NCI-H460 (cell line): ENCODE results near the gene ASAP3. TPM values are rescaled to one million over a fixed set of nuclear protein-coding genes. Genes with fewer than 3 reads are reported as not detected.
A peak's percentile ranks its signal among the peaks of the same experiment; 100 is the strongest.
"Not testable (repeated sequence)": the region's sequence is repeated elsewhere in the genome, so short reads cannot be mapped to it uniquely, and the experiment has no call there.

Experiments
- DNase-seq: peaks from one replicate; pipeline ENCODE4 v3.0.0-alpha.2; 2016; ENCODE audit warnings: low read depth; ENCODE audit errors: extremely low read depth
- total RNA-seq: library from RNA; depleted of rRNA; stranded (reverse); fragments of >200 nt; shearing (Covaris generic); gene quantifications from 2 replicates; pipeline ENCODE4 v1.2.3, GENCODE V29; 2014

Gene ASAP3
- total RNA-seq, 1 experiment from 2014 or later: 8.3 TPM

GRCh38 chr1:23517581-23517980, 33.6 kb upstream of the ASAP3 start:
- DNase-seq: no peak

- no peak for DNase-seq
These were observed 31.9 kb upstream of the ASAP3 start for GRCh38 chr1:23515905-23516304.

DNA sequence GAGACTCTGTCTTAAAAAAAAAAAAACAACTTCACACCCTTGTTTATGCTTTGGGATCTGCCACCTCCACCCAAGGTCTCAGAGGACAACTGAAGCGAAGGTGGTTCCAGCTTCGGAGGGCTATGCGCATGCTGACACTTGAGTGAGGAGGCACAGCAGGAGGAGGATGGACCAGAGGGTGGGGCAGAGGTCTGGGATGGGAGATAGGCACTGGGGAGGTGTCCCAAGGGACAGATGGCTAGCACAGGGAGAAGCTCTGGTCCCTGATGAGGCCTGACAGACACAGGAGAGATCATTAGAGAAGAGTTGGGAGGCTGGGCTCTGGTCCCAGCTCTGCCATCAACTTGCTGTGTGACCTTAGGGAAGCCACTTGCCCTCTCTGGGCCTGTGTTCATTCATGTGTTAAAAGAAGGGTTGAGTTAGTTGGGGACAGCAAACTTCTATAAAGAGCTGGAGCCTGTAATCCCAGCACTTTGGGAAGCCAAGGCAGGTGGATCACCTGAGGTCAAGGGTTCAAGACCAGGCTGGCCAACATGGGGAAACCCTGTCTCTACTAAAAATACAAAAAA, 30.2 kb upstream of the ASAP3 start:
- no peak for DNase-seq

DNA sequence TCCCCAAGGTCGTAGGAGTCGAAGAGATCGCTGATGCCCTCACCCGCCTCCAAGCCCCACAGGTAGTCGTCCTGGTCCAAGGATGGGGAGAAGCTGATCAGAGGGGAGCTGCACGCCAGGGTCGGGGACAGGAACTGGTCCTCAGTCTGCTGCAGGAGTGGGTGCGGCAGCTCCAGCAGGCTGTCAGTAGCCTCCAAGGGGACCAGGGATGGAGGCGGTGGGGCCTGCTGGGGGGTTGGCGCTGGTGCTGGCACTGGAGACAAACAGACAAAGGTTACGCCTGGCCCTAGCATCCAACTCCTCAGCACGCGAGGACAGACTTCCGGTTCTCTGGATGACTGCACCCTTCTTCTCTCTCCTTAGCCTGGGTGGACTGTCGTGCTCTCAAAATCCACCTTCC, 25.9 kb upstream of the ASAP3 start:
- DNase-seq: no peak

- no peak for DNase-seq
These were observed 22.6 kb upstream of the ASAP3 start for GRCh38 chr1:23506376-23507107.

GRCh38 chr1:23505851-23506250, 21.9 kb upstream of the ASAP3 start:
- no peak for DNase-seq

DNA sequence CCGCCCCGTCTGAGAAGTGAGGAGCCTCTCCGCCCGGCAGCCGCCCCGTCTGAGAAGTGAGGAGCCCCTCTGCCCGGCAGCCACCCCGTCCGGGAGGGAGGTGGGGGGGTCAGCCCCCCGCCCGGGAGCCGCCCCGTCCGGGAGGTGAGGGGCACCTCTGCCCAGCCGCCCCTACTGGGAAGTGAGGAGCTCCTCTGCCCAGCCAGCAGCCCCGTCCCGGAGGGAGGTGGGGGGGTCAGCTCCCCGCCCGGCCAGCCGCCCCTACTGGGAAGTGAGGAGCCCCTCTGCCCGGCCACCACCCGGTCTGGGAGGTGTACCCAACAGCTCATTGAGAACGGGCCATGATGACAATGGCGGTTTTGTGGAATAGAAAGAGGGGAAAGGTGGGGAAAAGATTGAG, 20.2 kb upstream of the ASAP3 start:
- not testable (repeated sequence) for DNase-seq

- no peak for DNase-seq
These were observed 19.0 kb upstream of the ASAP3 start for GRCh38 chr1:23502951-23503350.

- no peak for DNase-seq
These were observed 16.5 kb upstream of the ASAP3 start for GRCh38 chr1:23500466-23500865.

- DNase-seq: no peak
These were observed 13.9 kb upstream of the ASAP3 start for GRCh38 chr1:23497777-23498439.

- DNase-seq: no peak
These were observed 12.7 kb upstream of the ASAP3 start for GRCh38 chr1:23496490-23497181.

DNA sequence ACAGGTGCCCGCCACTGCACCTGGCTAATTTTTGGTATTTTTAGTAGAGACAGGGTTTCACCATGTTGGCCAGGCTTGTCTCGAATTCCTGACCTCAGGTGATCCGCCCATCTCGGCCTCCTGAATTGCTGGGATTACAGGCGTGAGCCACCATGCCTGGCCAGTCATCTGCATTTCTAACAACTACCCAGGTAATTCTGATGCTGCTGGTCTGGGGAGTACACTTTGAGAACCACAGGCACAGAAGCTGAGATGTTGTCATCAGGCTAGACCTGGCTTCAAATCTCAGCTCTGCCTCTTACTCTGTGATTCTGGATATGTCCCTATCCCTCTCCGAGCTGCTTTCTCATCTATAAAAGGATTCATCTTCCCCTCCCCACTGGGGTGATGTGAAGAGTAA, 10.9 kb upstream of the ASAP3 start:
- not testable (repeated sequence) for DNase-seq

DNA sequence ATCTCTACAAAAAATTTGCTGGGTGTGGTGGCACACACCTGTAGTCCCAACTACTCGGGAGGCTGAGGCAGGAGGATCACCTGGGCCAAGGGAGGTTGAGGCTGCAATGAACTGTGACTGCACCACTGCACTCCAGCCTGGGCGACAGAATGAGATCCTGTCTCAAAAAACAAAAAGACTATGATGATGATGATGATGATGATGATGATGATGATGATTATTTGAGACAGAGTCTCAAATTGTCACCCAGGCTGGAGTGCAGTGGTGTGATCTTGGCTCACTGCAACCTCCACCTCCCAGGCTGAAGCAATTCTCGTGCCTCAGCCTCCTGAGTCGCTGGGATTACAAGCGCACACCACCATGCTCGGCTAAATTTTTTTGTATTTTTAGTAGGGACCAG, 8.8 kb upstream of the ASAP3 start:
- DNase-seq: not testable (repeated sequence)

- DNase-seq: no peak
These were observed 8.2 kb upstream of the ASAP3 start for GRCh38 chr1:23492132-23492720.

DNA sequence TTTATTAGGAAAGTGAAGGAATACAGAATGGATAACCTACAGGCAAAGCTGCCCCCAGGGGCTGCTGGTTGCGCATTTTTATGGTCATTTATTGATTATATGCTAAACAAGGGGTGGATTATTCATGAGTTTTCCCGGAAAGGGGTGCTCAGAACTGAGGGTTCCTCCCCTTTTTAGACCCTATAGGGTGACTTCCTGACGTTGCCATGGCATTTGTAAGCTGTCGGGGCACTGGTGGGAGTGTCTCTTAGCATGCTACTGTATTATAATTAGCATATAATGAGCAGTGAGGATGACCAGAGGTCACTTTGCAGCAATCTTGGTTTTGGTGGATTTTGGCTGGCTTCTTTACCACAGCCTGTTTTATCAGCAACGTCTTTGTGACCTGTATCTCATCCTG, 5.9 kb upstream of the ASAP3 start:
- DNase-seq: no peak

DNA sequence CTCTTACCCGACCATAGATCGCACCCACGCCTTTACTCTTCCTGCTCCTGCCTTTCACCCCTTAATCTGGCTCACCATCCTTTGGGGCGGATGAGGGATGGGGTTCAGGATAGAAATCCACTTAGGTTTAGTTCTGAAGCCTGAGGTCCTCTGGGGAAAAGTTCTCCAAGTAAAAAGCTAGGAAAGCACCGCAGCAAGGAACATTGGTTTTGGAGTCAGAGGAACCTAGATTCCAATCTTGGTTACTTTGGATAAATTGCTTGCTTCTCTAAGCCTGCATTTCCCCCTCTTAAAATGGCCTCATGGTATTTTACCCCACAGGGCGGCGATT, 988 bp upstream of the ASAP3 start:
- DNase-seq: no peak

DNA sequence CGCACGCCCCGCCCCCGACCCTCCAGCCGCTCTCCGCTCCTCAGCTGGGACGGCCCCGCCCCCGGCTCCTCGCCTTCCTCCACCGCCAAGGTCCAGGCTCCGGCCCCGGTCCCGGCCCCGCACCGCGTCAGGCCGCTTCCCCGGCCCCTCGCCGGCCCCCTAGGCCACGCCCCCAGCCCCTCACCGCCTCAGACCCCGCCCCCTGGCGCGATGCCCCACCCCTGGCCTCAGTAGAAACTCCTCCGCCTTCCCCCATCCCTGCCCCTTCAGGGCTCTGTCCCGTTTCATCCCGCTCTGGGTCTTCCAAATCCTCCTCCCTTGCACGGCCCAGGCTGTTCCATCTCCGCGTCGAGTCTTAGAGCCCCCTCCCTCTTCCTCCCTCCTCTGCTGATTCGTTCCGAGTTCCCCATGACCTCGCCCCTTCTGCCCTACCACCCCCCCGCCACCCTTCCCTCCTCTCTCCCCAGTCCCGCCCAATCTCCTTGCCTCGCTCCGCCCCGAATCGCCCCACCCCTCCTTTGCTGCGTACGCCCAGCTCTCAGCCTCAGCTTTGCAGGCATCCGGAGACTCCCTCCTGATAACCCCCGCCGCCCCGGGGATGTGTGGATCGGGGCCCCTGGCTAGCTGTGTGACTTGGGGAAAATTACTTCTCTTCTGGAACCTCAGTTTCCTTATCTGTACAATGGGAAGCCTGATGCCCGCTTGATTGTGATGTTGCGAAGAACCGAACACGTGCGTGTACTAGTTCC, 448 bp upstream of the ASAP3 start:
- DNase-seq: peak; percentile 79

- no peak for DNase-seq
These were observed 2.1 kb downstream of the ASAP3 start for GRCh38 chr1:23481904-23482303.

- no peak for DNase-seq
These were observed 2.9 kb downstream of the ASAP3 start for GRCh38 chr1:23481026-23481597.
